GM12864 (cell line): ENCODE measurements around the gene TMEM8B.
"Not testable (repeated sequence)": the region's sequence is repeated elsewhere in the genome, so short reads cannot be mapped to it uniquely, and the experiment has no call there.

Experiments
- DNase-seq: peaks from one replicate; pipeline ENCODE4 v3.0.0-alpha.2; 2011; ENCODE audit warnings: low read depth
- H3K4me3 ChIP-seq: 2 replicates; pipeline ENCODE4 v1.5.1; 2011; ENCODE audit warnings: mild to moderate bottlenecking, low read depth, low read length, control low read depth
- TF ChIP-seq, protein P1 (sequence below): IDR thresholded peaks from 2 replicates; pipeline ENCODE4 v1.5.1; 2011; ENCODE audit warnings: low read depth, mild to moderate bottlenecking, moderate library complexity, low read length, control low read depth, inconsistent platforms; ENCODE audit errors: missing control alignments

The TMEM8B gene

DNA sequence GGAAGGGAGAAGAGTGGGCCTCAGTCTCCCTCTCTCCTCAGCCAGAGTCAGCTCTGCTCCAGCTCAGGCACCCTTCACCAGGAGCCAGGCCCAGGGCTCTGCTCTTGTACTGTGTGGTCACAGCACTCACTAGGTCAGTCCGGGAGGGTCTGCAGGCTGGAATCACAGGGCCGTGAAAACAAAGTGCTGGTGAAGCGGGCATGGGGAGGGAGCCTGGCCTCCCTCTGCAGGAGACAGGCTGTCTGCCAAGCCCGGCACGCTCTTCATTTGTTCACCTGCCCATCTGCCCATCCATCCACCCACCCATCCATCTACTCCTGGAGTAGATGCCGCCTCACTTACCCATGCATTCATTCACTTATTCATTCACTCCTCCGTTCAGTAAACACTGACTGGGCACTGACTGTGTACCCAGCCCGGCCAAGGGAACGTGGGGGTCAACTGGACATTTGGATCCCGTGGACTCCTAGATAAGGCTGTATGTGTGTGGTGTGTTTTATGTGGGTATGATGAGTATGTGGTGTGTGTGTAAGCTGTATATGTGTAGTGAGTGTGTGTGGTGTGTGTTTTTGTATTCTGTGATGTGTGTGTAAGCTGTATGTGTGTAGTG is 83.9 kb downstream of the TMEM8B start:
- no peak overlapping the region for H3K4me3 ChIP-seq
- TF ChIP-seq, protein P1, sequence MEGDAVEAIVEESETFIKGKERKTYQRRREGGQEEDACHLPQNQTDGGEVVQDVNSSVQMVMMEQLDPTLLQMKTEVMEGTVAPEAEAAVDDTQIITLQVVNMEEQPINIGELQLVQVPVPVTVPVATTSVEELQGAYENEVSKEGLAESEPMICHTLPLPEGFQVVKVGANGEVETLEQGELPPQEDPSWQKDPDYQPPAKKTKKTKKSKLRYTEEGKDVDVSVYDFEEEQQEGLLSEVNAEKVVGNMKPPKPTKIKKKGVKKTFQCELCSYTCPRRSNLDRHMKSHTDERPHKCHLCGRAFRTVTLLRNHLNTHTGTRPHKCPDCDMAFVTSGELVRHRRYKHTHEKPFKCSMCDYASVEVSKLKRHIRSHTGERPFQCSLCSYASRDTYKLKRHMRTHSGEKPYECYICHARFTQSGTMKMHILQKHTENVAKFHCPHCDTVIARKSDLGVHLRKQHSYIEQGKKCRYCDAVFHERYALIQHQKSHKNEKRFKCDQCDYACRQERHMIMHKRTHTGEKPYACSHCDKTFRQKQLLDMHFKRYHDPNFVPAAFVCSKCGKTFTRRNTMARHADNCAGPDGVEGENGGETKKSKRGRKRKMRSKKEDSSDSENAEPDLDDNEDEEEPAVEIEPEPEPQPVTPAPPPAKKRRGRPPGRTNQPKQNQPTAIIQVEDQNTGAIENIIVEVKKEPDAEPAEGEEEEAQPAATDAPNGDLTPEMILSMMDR, result no peak

DNA sequence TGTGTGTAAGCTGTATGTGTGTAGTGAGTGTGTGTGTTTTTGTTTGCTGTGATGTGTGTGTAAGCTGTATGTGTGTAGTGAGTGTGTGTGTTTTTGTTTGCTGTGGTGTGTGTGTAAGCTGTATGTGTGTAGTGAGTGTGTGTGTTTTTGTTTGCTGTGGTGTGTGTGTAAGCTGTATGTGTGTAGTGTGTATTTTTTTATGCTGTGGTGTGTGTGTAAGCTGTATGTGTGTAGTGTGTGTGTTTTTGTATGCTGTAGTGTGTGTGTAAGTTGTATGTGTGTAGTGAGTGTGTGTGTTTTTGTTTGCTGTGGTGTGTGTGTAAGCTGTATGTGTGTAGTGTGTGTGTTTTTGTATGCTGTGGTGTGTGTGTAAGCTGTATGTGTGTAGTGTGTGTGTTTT is 84.4 kb downstream of the TMEM8B start:
- DNase-seq, H3K4me3 ChIP-seq: not testable (repeated sequence)

More for the DNA sequence above, 83.9 kb downstream of the TMEM8B start:
- DNase-seq, result no peak

DNA sequence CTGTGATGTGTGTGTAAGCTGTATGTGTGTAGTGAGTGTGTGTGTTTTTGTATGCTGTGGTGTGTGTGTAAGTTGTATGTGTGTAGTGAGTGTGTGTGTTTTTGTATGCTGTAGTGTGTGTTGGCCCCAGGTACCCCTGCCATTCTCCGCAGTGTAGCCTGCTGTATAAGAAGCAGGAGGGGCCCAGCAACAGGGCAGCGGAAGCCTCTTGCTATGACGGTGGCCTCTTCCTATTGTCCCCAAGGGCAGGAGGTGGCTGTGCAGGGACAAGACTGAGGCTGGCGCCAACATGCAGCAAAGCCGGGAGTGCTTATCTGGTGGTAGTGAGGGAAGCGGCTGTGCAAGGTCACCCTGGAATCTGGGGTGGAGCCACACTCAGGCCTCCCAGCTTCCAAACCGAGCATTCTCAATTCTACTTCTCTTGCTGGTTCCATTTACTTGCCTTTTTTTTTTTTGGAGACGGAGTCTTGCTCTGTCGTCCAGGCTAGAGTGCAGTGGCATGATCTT is 85.3 kb downstream of the TMEM8B start:
- TF ChIP-seq, protein P1, result no peak
- DNase-seq, result no peak
- H3K4me3 ChIP-seq, result no peak overlapping the region
